HepG2 (cell line): ENCODE results near the gene SCUBE1. TPM values are rescaled to one million over a fixed set of nuclear protein-coding genes. Genes with fewer than 3 reads are reported as not detected.

ENCODE experiments used
- DDIT3 ChIP-seq: sonication (generic); formaldehyde crosslinking; IDR thresholded peaks from 2 replicates; pipeline ENCODE4 v1.4.0; 2020; ENCODE audit warnings: mild to moderate bottlenecking, missing genetic modification reagents
- GABPB1 ChIP-seq: IDR thresholded peaks from 2 replicates; pipeline ENCODE4 v1.6.1; 2016; ENCODE audit warnings: mild to moderate bottlenecking, missing genetic modification reagents, moderate library complexity, missing compliant biosample characterization
- HNF1B ChIP-seq: sonication (generic); formaldehyde crosslinking; IDR thresholded peaks from 2 replicates; pipeline ENCODE4 v1.5.1; 2020; ENCODE audit warnings: mild to moderate bottlenecking, moderate library complexity, missing genetic modification reagents
- HNF4G ChIP-seq, 2 experiments: sonication (generic) in 1 of 2; formaldehyde crosslinking in 1 of 2; IDR thresholded peaks; 2 replicates each; pipeline versions ENCODE4 v1.4.0 to v1.6.1; 2011 to 2020; ENCODE audit warnings: borderline replicate concordance in 2 of 2, low read depth in 2 of 2, mild to moderate bottlenecking in 2 of 2, low read length in 1 of 2, missing genetic modification reagents in 1 of 2, moderate library complexity in 1 of 2
- MEIS2 ChIP-seq: sonication (generic); formaldehyde crosslinking; IDR thresholded peaks from 2 replicates; pipeline ENCODE4 v1.9.0; 2021; ENCODE audit warnings: mild to moderate bottlenecking, missing genetic modification reagents
- MIXL1 ChIP-seq: IDR thresholded peaks from 2 replicates; pipeline ENCODE4 v1.6.1; 2016
- NR2F2 ChIP-seq: IDR thresholded peaks from 2 replicates; pipeline ENCODE4 v1.6.1; 2012; ENCODE audit warnings: low read depth, inconsistent platforms, borderline replicate concordance
- PATZ1 ChIP-seq: sonication (generic); formaldehyde crosslinking; IDR thresholded peaks from 2 replicates; pipeline ENCODE4 v1.4.0; 2020; ENCODE audit warnings: missing genetic modification reagents
- SALL1 ChIP-seq: sonication (generic); formaldehyde crosslinking; IDR thresholded peaks from 2 replicates; pipeline ENCODE4 v1.8.0; 2022; ENCODE audit warnings: mild to moderate bottlenecking, missing genetic modification reagents
- SKI ChIP-seq: fragments of 450-650 bp; IDR thresholded peaks from one replicate; pipeline ENCODE4 v1.6.1; 2018; ENCODE audit warnings: mild to moderate bottlenecking; ENCODE audit not compliant: partially characterized antibody
- SKIL ChIP-seq: sonication (generic); formaldehyde crosslinking; IDR thresholded peaks from 2 replicates; pipeline ENCODE4 v1.8.0; 2022; ENCODE audit warnings: missing genetic modification reagents, mild to moderate bottlenecking, moderate library complexity, borderline replicate concordance
- SOX13 ChIP-seq, 3 experiments: fragments of 450-650 bp in 1 of 3; sonication (generic) in 1 of 3; formaldehyde crosslinking in 1 of 3; IDR thresholded peaks in 2 of 3; conservative IDR thresholded peaks in 1 of 3; 2 replicates each; pipeline versions ENCODE4 v1.5.0 to v1.6.1; 2016 to 2020; ENCODE audit warnings: antibody characterized with exemption in 1 of 3, mild to moderate bottlenecking in 1 of 3, missing compliant biosample characterization in 1 of 3, missing genetic modification reagents in 1 of 3, moderate library complexity in 1 of 3
- ZMYM2 ChIP-seq: sonication (generic); formaldehyde crosslinking; IDR thresholded peaks from 2 replicates; pipeline ENCODE4 v1.8.0; 2022; ENCODE audit warnings: mild to moderate bottlenecking, missing genetic modification reagents
- ZNF30 ChIP-seq: sonication (generic); formaldehyde crosslinking; IDR thresholded peaks from 2 replicates; pipeline ENCODE4 v1.5.0; 2020; ENCODE audit warnings: mild to moderate bottlenecking, missing genetic modification reagents
- ZNF44 ChIP-seq: sonication (generic); formaldehyde crosslinking; IDR thresholded peaks from 2 replicates; pipeline ENCODE4 v1.5.1; 2020; ENCODE audit warnings: mild to moderate bottlenecking, missing genetic modification reagents
- ZNF589 ChIP-seq: sonication (generic); formaldehyde crosslinking; conservative IDR thresholded peaks from 2 replicates; pipeline ENCODE4 v1.8.0; 2022; ENCODE audit warnings: mild to moderate bottlenecking, moderate library complexity, missing genetic modification reagents
- ZNF7 ChIP-seq: IDR thresholded peaks from 2 replicates; pipeline ENCODE4 v1.6.1; 2016; ENCODE audit warnings: missing biosample characterization, missing genetic modification reagents
- polyA plus RNA-seq, 8 experiments: library from polyadenylated mRNA; depleted of rRNA in 3 of 8; stranded (reverse) in 7 of 8; unstranded in 1 of 8; fragments of >200 nt; fragmentation: Illumina TruSeq in 4 of 8; extraction: Trizol in 4 of 8; gene quantifications; 2 replicates each; pipeline versions ENCODE4 v1.2.1 to v1.2.3, GENCODE V29; 2011 to 2016; ENCODE audit warnings: low read depth in 4 of 8, missing spikeins in 1 of 8, mixed read lengths in 1 of 8; ENCODE audit not compliant: insufficient read depth in 1 of 8
- total RNA-seq, 5 experiments: library from RNA; depleted of rRNA; stranded (reverse); fragments of >200 nt; fragmentation: Illumina TruSeq; extraction: Trizol; gene quantifications; 2 replicates each; pipeline ENCODE4 v1.2.3, GENCODE V29; 2016; ENCODE audit warnings: low read depth in 1 of 5
- TF ChIP-seq, protein P1 (sequence below), 2 experiments: IDR thresholded peaks; 2 replicates each; pipeline ENCODE4 v1.6.1; 2011 to 2012; ENCODE audit warnings: low read length in 2 of 2, borderline replicate concordance in 1 of 2, low read depth in 1 of 2, mild to moderate bottlenecking in 1 of 2, moderate library complexity in 1 of 2

Gene SCUBE1
- total and polyA plus RNA-seq, 2 of the 13 experiments (the other 11 are each of a cell fraction or from before 2014, with no cell fraction given), result under 0.01 to 0.05 TPM

DNA sequence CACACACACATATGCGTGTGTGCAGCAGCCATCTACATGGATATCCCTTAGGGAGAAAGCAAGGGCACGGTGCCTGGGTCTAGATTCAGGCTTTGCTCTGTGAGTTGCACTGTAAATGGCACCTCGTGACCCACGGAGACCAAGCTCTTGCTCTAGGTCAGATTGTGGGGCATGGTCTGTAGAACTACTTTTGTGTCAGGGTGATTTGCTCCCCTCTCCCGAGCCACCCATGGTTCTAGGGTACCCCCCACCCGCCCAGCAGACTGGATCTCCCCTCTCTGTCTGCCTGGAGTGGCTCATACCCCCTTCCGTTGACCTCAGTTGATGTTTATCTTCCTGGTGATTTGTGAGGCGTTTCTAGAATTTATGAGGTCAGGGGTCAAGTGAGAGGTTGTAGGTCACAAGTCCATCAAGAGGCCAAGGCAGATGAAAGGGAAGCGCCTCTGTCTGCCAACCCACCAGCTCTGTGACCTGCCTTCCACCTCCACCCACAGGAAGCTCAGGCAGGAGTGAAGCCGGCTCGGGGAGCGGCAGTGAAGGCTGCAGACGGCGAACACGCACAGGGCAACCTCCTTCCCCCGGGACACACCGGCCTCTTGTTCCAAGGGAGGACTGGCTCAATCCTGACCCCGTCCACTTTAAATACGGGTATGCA is 80.1 kb downstream of the SCUBE1 start (continued):
- 0 out of 2 replicates have a peak, but pooled peaks have one; percentile 17 for TF ChIP-seq HNF1B (CRISPR knock-in tag)
- peak; percentile 100 for TF ChIP-seq NR2F2
- TF ChIP-seq ZNF44 (CRISPR knock-in tag), result no peak
- TF ChIP-seq, protein P1, sequence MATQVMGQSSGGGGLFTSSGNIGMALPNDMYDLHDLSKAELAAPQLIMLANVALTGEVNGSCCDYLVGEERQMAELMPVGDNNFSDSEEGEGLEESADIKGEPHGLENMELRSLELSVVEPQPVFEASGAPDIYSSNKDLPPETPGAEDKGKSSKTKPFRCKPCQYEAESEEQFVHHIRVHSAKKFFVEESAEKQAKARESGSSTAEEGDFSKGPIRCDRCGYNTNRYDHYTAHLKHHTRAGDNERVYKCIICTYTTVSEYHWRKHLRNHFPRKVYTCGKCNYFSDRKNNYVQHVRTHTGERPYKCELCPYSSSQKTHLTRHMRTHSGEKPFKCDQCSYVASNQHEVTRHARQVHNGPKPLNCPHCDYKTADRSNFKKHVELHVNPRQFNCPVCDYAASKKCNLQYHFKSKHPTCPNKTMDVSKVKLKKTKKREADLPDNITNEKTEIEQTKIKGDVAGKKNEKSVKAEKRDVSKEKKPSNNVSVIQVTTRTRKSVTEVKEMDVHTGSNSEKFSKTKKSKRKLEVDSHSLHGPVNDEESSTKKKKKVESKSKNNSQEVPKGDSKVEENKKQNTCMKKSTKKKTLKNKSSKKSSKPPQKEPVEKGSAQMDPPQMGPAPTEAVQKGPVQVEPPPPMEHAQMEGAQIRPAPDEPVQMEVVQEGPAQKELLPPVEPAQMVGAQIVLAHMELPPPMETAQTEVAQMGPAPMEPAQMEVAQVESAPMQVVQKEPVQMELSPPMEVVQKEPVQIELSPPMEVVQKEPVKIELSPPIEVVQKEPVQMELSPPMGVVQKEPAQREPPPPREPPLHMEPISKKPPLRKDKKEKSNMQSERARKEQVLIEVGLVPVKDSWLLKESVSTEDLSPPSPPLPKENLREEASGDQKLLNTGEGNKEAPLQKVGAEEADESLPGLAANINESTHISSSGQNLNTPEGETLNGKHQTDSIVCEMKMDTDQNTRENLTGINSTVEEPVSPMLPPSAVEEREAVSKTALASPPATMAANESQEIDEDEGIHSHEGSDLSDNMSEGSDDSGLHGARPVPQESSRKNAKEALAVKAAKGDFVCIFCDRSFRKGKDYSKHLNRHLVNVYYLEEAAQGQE (IDR thresholded peaks at IDR 0.05; ENCODE audit: borderline replicate concordance in 1 of 2, low read depth in 1 of 2, low read length in 2 of 2), result 0 out of 4 replicates have a peak, but pooled peaks of 1 of the 2 experiments have one; percentile 15
- TF ChIP-seq SKIL (CRISPR knock-in tag), result peak; percentile 85
- TF ChIP-seq SOX13 (IDR thresholded peaks at IDR 0.05), result no peak
- TF ChIP-seq SOX13 (CRISPR knock-in tag; conservative IDR thresholded peaks at IDR 0.05 in 1 of 2, IDR thresholded peaks at IDR 0.05 in 1 of 2), result peak in 1 of 2 experiments; percentile 66; a peak in 2 of 4 replicates
- TF ChIP-seq ZNF589 (CRISPR knock-in tag), result no peak
- peak; percentile 48; the same call in 1 of the 2 replicates for TF ChIP-seq ZMYM2 (CRISPR knock-in tag)
- TF ChIP-seq ZNF30, result no peak
- TF ChIP-seq ZNF7 (CRISPR knock-in tag), result no peak
- peak; percentile 52; the same call in 1 of the 2 replicates for TF ChIP-seq PATZ1
- no peak for TF ChIP-seq DDIT3
- TF ChIP-seq MEIS2, result peak; percentile 89
- TF ChIP-seq SKI, result peak; percentile 77
- peak; percentile 62 for TF ChIP-seq SALL1
- no peak for TF ChIP-seq MIXL1
- TF ChIP-seq HNF4G (IDR thresholded peaks at IDR 0.05; ENCODE audit: borderline replicate concordance, low read depth, low read length), result peak; percentile 65; the same call in 1 of the 2 replicates
- TF ChIP-seq HNF4G (CRISPR knock-in tag; IDR thresholded peaks at IDR 0.05; ENCODE audit: borderline replicate concordance, low read depth), result no peak
- peak; percentile 66 for TF ChIP-seq GABPB1 (CRISPR knock-in tag)
